SK-N-SH (cell line): Measurements from ENCODE around the gene TTC23L. TPM values are rescaled to one million over a fixed set of nuclear protein-coding genes. Genes with fewer than 3 reads are reported as not detected.

ENCODE experiments used
- CTCF ChIA-PET: fragments of 300-600, 350-600 bp; formaldehyde crosslinking; extraction: SDS; loops from one replicate; lab custom pipeline; 2021; lab: Yijun Ruan, JAX
- POLR2A ChIA-PET: fragments of 350-600 bp; sonication (Branson Sonifier 250); formaldehyde crosslinking; extraction: SDS; loops from one replicate; lab custom pipeline; 2020; ENCODE audit warnings: antibody characterized with exemption, inconsistent platforms; lab: Yijun Ruan, JAX
- DNase-seq: peaks from one replicate; pipeline ENCODE4 v3.0.0; 2012
- H2AFZ ChIP-seq: fragments of 200-600 bp; sonication (generic); 2 replicates; pipeline ENCODE4 v1.8.1; 2016; ENCODE audit warnings: antibody characterized with exemption, mild to moderate bottlenecking, low read depth
- H3F3A ChIP-seq: fragments of 200-600 bp; sonication (generic); replicated peaks from 2 replicates; pipeline ENCODE3; 2016; ENCODE audit warnings: antibody characterized with exemption, mild to moderate bottlenecking; ENCODE audit not compliant: insufficient read depth
- H3K27ac ChIP-seq, 2 experiments: fragments of 200-500 bp in 1 of 2; fragments of 200-600 bp in 1 of 2; sonication (Bioruptor generic) in 1 of 2; sonication (generic), shearing (Covaris generic) in 1 of 2; 2 replicates each; pipeline versions ENCODE4 v1.5.1 to v1.6.1; 2014 to 2016; ENCODE audit warnings: low read depth in 2 of 2, inconsistent platforms in 1 of 2, low read length in 1 of 2, mild to moderate bottlenecking in 1 of 2, mixed read lengths in 1 of 2
- H3K27me3 ChIP-seq: fragments of 200-600 bp; sonication (generic), shearing (Covaris generic); 2 replicates; pipeline ENCODE4 v1.6.1; 2016; ENCODE audit warnings: mixed run types; ENCODE audit not compliant: insufficient read depth
- H3K36me3 ChIP-seq, 2 experiments: fragments of 200-500 bp in 1 of 2; fragments of 200-600 bp in 1 of 2; sonication (Bioruptor generic) in 1 of 2; sonication (generic) in 1 of 2; replicated peaks in 1 of 2; 2 replicates each; pipeline versions ENCODE3 to v1.5.1; 2014 to 2016; ENCODE audit warnings: low read length in 1 of 2, mild to moderate bottlenecking in 1 of 2; ENCODE audit not compliant: insufficient read depth in 2 of 2, control insufficient read depth in 1 of 2
- H3K4me1 ChIP-seq, 2 experiments: fragments of 200-500 bp in 1 of 2; fragments of 200-600 bp in 1 of 2; sonication (Bioruptor generic) in 1 of 2; sonication (generic), shearing (Covaris generic) in 1 of 2; 2 replicates each; pipeline versions ENCODE4 v1.5.1 to v1.6.1; 2014 to 2016; ENCODE audit warnings: low read depth in 1 of 2, low read length in 1 of 2, mixed run types in 1 of 2; ENCODE audit not compliant: insufficient read depth in 2 of 2, control insufficient read depth in 1 of 2
- H3K4me2 ChIP-seq: fragments of 200-600 bp; sonication (generic), shearing (Covaris generic); 2 replicates; pipeline ENCODE4 v1.6.1; 2017; ENCODE audit warnings: mixed run types
- H3K4me3 ChIP-seq, 2 experiments: fragments of 200-500 bp in 1 of 2; fragments of 200-600 bp in 1 of 2; sonication (Bioruptor generic) in 1 of 2; sonication (generic), shearing (Covaris generic) in 1 of 2; 2 replicates each; pipeline versions ENCODE4 v1.5.1 to v1.8.1; 2014 to 2016; ENCODE audit warnings: low read depth in 2 of 2, inconsistent platforms in 1 of 2, low read length in 1 of 2, mild to moderate bottlenecking in 1 of 2, mixed read lengths in 1 of 2, moderate library complexity in 1 of 2
- H3K79me2 ChIP-seq: fragments of 200-600 bp; sonication (generic); 2 replicates; pipeline ENCODE4 v1.8.1; 2017; ENCODE audit warnings: mild to moderate bottlenecking; ENCODE audit not compliant: insufficient read depth
- H3K9ac ChIP-seq: fragments of 200-600 bp; sonication (generic); 2 replicates; pipeline ENCODE4 v1.6.1; 2017; ENCODE audit warnings: mixed run types
- H3K9me2 ChIP-seq: fragments of 200-600 bp; sonication (generic); 2 replicates; pipeline ENCODE4 v1.6.1; 2017; ENCODE audit warnings: mixed run types
- H3K9me3 ChIP-seq: fragments of 200-600 bp; sonication (generic); 2 replicates; pipeline ENCODE4 v1.6.1; 2017; ENCODE audit warnings: mixed run types, mild to moderate bottlenecking, moderate library complexity
- H4K20me1 ChIP-seq: fragments of 200-600 bp; sonication (generic); 2 replicates; pipeline ENCODE4 v1.6.1; 2017; ENCODE audit warnings: mild to moderate bottlenecking, mixed run types; ENCODE audit not compliant: insufficient read depth
- CHD2 ChIP-seq: fragments of 150-350 bp; IDR thresholded peaks from 2 replicates; pipeline ENCODE4 v1.6.1; 2018; ENCODE audit warnings: low read length; ENCODE audit not compliant: partially characterized antibody
- ELF1 ChIP-seq: IDR thresholded peaks from 2 replicates; pipeline ENCODE4 v1.4.0; 2012
- EZH2phosphoT487 ChIP-seq: fragments of 200-600 bp; sonication (generic); IDR thresholded peaks from 2 replicates; pipeline ENCODE4 v1.6.1; 2017; ENCODE audit warnings: low read depth, mixed run types, mild to moderate bottlenecking, antibody characterized with exemption, moderate library complexity, borderline replicate concordance
- FOSL2 ChIP-seq: IDR thresholded peaks from 2 replicates; pipeline ENCODE4 v1.4.0; 2012; ENCODE audit warnings: low read depth, mild to moderate bottlenecking, moderate library complexity, borderline replicate concordance
- GABPA ChIP-seq: IDR thresholded peaks from 2 replicates; pipeline ENCODE4 v1.4.0; 2012; ENCODE audit warnings: low read depth, mild to moderate bottlenecking
- RAD21 ChIP-seq: IDR thresholded peaks from 2 replicates; pipeline ENCODE4 v1.6.1; 2012; ENCODE audit warnings: mild to moderate bottlenecking, low read length
- RCOR1 ChIP-seq: fragments of 150-350 bp; IDR thresholded peaks from 2 replicates; pipeline ENCODE4 v1.6.1; 2017; ENCODE audit warnings: antibody characterized with exemption, low read length
- RFX5 ChIP-seq: IDR thresholded peaks from 2 replicates; pipeline ENCODE4 v1.6.1; 2012; ENCODE audit warnings: mild to moderate bottlenecking, improper control_type of control experiment, low read length
- RXRA ChIP-seq: IDR thresholded peaks from 2 replicates; pipeline ENCODE4 v1.4.0; 2012; ENCODE audit warnings: low read depth, mild to moderate bottlenecking, borderline replicate concordance
- SIN3A ChIP-seq: IDR thresholded peaks from 2 replicates; pipeline ENCODE4 v1.6.1; 2012; ENCODE audit warnings: low read depth, mild to moderate bottlenecking, low read length, moderate library complexity, borderline replicate concordance
- TAF1 ChIP-seq: IDR thresholded peaks from 2 replicates; pipeline ENCODE4 v1.6.1; 2012; ENCODE audit warnings: low read depth, mild to moderate bottlenecking, low read length, moderate library complexity, borderline replicate concordance
- TEAD4 ChIP-seq: IDR thresholded peaks from 2 replicates; pipeline ENCODE4 v1.4.0; 2012; ENCODE audit warnings: mild to moderate bottlenecking, borderline replicate concordance; ENCODE audit not compliant: insufficient read depth
- WGBS: methylation state at CpG from one replicate; pipeline ENCODE4 v1.1.6; 2017; ENCODE audit warnings: low lambda C conversion rate; 5-methylcytosine and 5-hydroxymethylcytosine counted together
- polyA plus RNA-seq, 3 experiments: library from polyadenylated mRNA; depleted of rRNA; stranded (reverse); fragments of >200 nt; gene quantifications; 2 replicates each; pipeline ENCODE4 v1.2.3, GENCODE V29; 2012
- TF ChIP-seq, protein P1 (sequence below): IDR thresholded peaks from 2 replicates; pipeline ENCODE4 v1.6.1; 2012; ENCODE audit warnings: mild to moderate bottlenecking, low read depth, low read length, moderate library complexity
- TF ChIP-seq, protein P2 (sequence below): IDR thresholded peaks from 2 replicates; pipeline ENCODE4 v1.4.0; 2012; ENCODE audit warnings: low read depth
- TF ChIP-seq, protein P3 (sequence below): fragments of 200-600 bp; sonication (generic); IDR thresholded peaks from 2 replicates; pipeline ENCODE4 v1.6.1; 2017; ENCODE audit warnings: antibody characterized with exemption, mild to moderate bottlenecking, moderate library complexity
- TF ChIP-seq, protein P4 (sequence below): fragments of 150-350 bp; IDR thresholded peaks from 2 replicates; pipeline ENCODE4 v1.6.1; 2016; ENCODE audit warnings: mild to moderate bottlenecking, low read depth, low read length

TTC23L gene
- polyA plus RNA-seq, 1 of the 3 experiments (the other 2 are of a cell fraction) = 0.49 TPM

DNA sequence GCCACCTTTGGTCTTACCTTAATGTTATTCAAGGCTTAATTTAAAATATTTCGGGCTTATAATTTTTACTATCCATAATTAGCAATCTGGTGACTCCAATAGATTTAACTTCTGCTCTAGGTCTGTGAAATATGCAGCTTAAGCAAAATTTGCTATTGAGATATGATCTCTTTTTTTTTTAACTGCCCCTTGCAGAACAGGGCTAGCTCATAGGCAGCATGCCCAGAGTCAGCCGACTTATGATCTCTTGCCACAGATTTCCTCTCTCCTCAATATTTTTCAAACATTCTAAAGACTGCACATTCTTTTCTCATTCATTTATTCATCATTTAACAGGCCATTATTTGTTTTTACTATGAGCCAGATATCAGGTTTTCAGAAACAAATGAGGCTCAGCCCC is 4.5 kb downstream of the TTC23L start:
- ChIA-PET POLR2A (interaction anchor here (0.7 kb wide), 1 partner anchor 230 kb away, joined by 4 read pairs; no protein-coding TSS in a partner anchor), CTCF (no interaction called here)
- H3K4me1 ChIP-seq = peaks cover 0 to 7% of the 10 kb centered on the region in 2 experiments; a peak in 1 of 4 replicates
- no peaks in the 10 kb centered on the region for H3F3A ChIP-seq
- H3K36me3 ChIP-seq = no peaks in the 10 kb centered on the region
- no peaks in the 10 kb centered on the region for H3K9me2 ChIP-seq
- H3K9me3 ChIP-seq = no peaks in the 10 kb centered on the region
- H3K4me3 ChIP-seq = no peak overlapping the region
- H3K79me2 ChIP-seq = no peaks in the 10 kb centered on the region
- H3K27me3 ChIP-seq = no peaks in the 10 kb centered on the region
- H3K27ac ChIP-seq = peak overlapping the region in 1 of 2 experiments; percentile 14; a peak in 1 of 4 replicates
- WGBS = 46% methylated on average over 2 of the region's 2 CpGs
- no peak for DNase-seq
- H2AFZ ChIP-seq = peak overlapping the region; percentile 26; the same call in 1 of the 2 replicates
- no peaks in the 10 kb centered on the region for H4K20me1 ChIP-seq
- H3K9ac ChIP-seq = no peak overlapping the region
- no peak for TF ChIP-seq TAF1
- TF ChIP-seq FOSL2 = no peak
- TF ChIP-seq, protein P1, sequence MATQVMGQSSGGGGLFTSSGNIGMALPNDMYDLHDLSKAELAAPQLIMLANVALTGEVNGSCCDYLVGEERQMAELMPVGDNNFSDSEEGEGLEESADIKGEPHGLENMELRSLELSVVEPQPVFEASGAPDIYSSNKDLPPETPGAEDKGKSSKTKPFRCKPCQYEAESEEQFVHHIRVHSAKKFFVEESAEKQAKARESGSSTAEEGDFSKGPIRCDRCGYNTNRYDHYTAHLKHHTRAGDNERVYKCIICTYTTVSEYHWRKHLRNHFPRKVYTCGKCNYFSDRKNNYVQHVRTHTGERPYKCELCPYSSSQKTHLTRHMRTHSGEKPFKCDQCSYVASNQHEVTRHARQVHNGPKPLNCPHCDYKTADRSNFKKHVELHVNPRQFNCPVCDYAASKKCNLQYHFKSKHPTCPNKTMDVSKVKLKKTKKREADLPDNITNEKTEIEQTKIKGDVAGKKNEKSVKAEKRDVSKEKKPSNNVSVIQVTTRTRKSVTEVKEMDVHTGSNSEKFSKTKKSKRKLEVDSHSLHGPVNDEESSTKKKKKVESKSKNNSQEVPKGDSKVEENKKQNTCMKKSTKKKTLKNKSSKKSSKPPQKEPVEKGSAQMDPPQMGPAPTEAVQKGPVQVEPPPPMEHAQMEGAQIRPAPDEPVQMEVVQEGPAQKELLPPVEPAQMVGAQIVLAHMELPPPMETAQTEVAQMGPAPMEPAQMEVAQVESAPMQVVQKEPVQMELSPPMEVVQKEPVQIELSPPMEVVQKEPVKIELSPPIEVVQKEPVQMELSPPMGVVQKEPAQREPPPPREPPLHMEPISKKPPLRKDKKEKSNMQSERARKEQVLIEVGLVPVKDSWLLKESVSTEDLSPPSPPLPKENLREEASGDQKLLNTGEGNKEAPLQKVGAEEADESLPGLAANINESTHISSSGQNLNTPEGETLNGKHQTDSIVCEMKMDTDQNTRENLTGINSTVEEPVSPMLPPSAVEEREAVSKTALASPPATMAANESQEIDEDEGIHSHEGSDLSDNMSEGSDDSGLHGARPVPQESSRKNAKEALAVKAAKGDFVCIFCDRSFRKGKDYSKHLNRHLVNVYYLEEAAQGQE = no peak
- no peak for TF ChIP-seq CHD2
- TF ChIP-seq RFX5 = no peak
- H3K4me2 ChIP-seq = no peak overlapping the region

DNA sequence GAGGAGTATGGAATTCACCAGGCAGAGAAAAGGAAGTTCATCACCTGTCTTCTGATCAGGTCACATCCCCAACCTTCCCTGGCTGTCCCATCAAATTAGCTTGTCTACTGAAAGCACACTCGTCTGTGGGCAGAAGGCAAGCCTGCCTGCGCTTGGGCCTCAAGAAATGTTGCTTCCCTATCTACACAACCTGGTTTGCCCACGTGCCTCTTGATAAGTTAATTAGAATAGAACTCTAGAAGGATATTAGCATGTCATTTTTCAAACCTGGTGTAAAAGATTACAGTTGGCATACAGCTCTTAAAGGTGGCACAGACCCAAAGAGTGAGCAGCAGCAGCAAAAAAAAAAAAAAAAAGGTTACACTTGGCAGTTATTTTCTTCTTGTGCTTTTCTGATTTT is 5.1 kb downstream of the TTC23L start:
- Histone ChIP-seq H2AFZ (no peak overlapping the region), H3K4me3 (no peak overlapping the region), H3K9me2 (no peaks in the 10 kb centered on the region), H3K27me3 (no peaks in the 10 kb centered on the region), H3F3A (no peaks in the 10 kb centered on the region), H3K79me2 (no peaks in the 10 kb centered on the region), H3K9me3 (no peaks in the 10 kb centered on the region), H3K4me1 (peaks cover 0 to 7% of the 10 kb centered on the region in 2 experiments; a peak in 1 of 4 replicates), H3K4me2 (no peak overlapping the region), H3K9ac (no peak overlapping the region), H3K36me3 (no peaks in the 10 kb centered on the region), H3K27ac (no peak overlapping the region; a peak in 1 of 4 replicates), H4K20me1 (no peaks in the 10 kb centered on the region)
- POLR2A ChIA-PET = no interaction called here
- WGBS = 69% methylated on average over 3 of the region's 3 CpGs
- DNase-seq = no peak
- CTCF ChIA-PET = no interaction called here
- no peak for TF ChIP-seq TEAD4
- no peak for TF ChIP-seq RAD21
- no peak for TF ChIP-seq EZH2phosphoT487
- TF ChIP-seq RCOR1 = no peak
- TF ChIP-seq, protein P2, sequence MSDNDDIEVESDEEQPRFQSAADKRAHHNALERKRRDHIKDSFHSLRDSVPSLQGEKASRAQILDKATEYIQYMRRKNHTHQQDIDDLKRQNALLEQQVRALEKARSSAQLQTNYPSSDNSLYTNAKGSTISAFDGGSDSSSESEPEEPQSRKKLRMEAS = no peak
- no peak for TF ChIP-seq ELF1
- TF ChIP-seq, protein P3, sequence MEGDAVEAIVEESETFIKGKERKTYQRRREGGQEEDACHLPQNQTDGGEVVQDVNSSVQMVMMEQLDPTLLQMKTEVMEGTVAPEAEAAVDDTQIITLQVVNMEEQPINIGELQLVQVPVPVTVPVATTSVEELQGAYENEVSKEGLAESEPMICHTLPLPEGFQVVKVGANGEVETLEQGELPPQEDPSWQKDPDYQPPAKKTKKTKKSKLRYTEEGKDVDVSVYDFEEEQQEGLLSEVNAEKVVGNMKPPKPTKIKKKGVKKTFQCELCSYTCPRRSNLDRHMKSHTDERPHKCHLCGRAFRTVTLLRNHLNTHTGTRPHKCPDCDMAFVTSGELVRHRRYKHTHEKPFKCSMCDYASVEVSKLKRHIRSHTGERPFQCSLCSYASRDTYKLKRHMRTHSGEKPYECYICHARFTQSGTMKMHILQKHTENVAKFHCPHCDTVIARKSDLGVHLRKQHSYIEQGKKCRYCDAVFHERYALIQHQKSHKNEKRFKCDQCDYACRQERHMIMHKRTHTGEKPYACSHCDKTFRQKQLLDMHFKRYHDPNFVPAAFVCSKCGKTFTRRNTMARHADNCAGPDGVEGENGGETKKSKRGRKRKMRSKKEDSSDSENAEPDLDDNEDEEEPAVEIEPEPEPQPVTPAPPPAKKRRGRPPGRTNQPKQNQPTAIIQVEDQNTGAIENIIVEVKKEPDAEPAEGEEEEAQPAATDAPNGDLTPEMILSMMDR = no peak
- TF ChIP-seq, protein P1 = no peak
- no peak for TF ChIP-seq SIN3A
- TF ChIP-seq, protein P4, sequence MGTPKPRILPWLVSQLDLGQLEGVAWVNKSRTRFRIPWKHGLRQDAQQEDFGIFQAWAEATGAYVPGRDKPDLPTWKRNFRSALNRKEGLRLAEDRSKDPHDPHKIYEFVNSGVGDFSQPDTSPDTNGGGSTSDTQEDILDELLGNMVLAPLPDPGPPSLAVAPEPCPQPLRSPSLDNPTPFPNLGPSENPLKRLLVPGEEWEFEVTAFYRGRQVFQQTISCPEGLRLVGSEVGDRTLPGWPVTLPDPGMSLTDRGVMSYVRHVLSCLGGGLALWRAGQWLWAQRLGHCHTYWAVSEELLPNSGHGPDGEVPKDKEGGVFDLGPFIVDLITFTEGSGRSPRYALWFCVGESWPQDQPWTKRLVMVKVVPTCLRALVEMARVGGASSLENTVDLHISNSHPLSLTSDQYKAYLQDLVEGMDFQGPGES = no peak
- TF ChIP-seq RXRA = no peak
- TF ChIP-seq GABPA = no peak
- no peak for TF ChIP-seq TAF1
